Astrocyte (in vitro differentiated cells and primary cell): ENCODE results near the gene RINL.
"Not testable (repeated sequence)": the region's sequence is repeated elsewhere in the genome, so short reads cannot be mapped to it uniquely, and the experiment has no call there.

Experiments used
- CTCF ChIP-seq: IDR thresholded peaks from 2 replicates; pipeline ENCODE4 v1.5.1; 2011; ENCODE audit warnings: low read depth, mild to moderate bottlenecking, inconsistent platforms, low read length, moderate library complexity; ENCODE audit not compliant: insufficient read depth
- EZH2 ChIP-seq: IDR thresholded peaks from 2 replicates; pipeline ENCODE4 v1.6.1; 2012; ENCODE audit warnings: mild to moderate bottlenecking, low read length, inconsistent platforms; ENCODE audit not compliant: insufficient read depth

GRCh38 chr19:38859631-38860204 lies 18.4 kb downstream of the RINL start:
- TF ChIP-seq CTCF, EZH2: not testable (repeated sequence)
